Sciatic nerve (tissue), 2 donors: ENCODE data around the gene PIN1. TPM values are rescaled to one million over a fixed set of nuclear protein-coding genes. Genes with fewer than 3 reads are reported as not detected.
"Not testable (repeated sequence)": the region's sequence is repeated elsewhere in the genome, so short reads cannot be mapped to it uniquely, and the experiment has no call there.

Experiments
- ATAC-seq: fragments of 200-7000 bp; cut with Tn5 transposase; one replicate; pipeline ENCODE4 v1.9.1; 2020; ENCODE audit warnings: mild to moderate bottlenecking, moderate library complexity
- DNase-seq: peaks from one replicate; pipeline ENCODE4 v3.0.0-alpha.2; 2020; ENCODE audit warnings: low spot score
- intact Hi-C: fragments of 100-400 bp; cut with DNase I; formaldehyde crosslinking; loops from one replicate; pipeline ENCODE4 v1.14.2; 2022
- total RNA-seq: library from RNA; stranded (reverse); fragmentation: NEBNext Ultra II Directional; extraction: Animal tissue kit (Norgen Biotek cat#: 25700); gene quantifications from one replicate; pipeline ENCODE4 v1.2.1, GENCODE V29; 2021
- donor health status: DM: no; HTN: no; CAD: no.
- donor health status: DM: no; HTN: no; CAD: no.

The PIN1 gene
- total RNA-seq: 54.6 TPM

GRCh38 chr19:9834726-9835506 is at the start of gene PIN1:
Gene PIN1 (plus strand): TSS chr19:9835318. CDS start chr19:9835345, 27 bp downstream.
- intact Hi-C loops: no loop called here
- ATAC-seq: peak; percentile 100
- DNase-seq: peak; percentile 99

GRCh38 chr19:9785367-9786331 is 49.5 kb upstream of the PIN1 start:
- peak; percentile 96 for ATAC-seq
- peak; percentile 99 for DNase-seq
- intact Hi-C loops: no loop called here

GRCh38 chr19:9786342-9786741 is 48.8 kb upstream of the PIN1 start:
- intact Hi-C loops: no loop called here
- ATAC-seq: no peak
- no peak for DNase-seq

- intact Hi-C loops: no loop called here
- no peak for ATAC-seq
Measured at GRCh38 chr19:9786819-9787218, 48.3 kb upstream of the PIN1 start.

GRCh38 chr19:9788604-9789003 is 46.5 kb upstream of the PIN1 start:
- DNase-seq, intact Hi-C loops, ATAC-seq: not testable (repeated sequence)

More at GRCh38 chr19:9786819-9787218, 48.3 kb upstream of the PIN1 start:
- no peak for DNase-seq

- DNase-seq (no peak), ATAC-seq (no peak)
- intact Hi-C loops: no loop called here
Measured at GRCh38 chr19:9789066-9789465, 46.1 kb upstream of the PIN1 start.

- ATAC-seq, DNase-seq, intact Hi-C loops: not testable (repeated sequence)
Measured at GRCh38 chr19:9789579-9789978, 45.5 kb upstream of the PIN1 start.

GRCh38 chr19:9791073-9791367 is 44.1 kb upstream of the PIN1 start:
- ATAC-seq, DNase-seq: not testable (repeated sequence)
- intact Hi-C loops: loop anchor here (10.0 kb wide), 1 partner anchor 166 kb away; the partner anchor contains the start of gene ZNF561

GRCh38 chr19:9791552-9792205 is 43.4 kb upstream of the PIN1 start:
- intact Hi-C loops: loop anchor here (10.0 kb wide), 1 partner anchor 167 kb away; the partner anchor contains the start of gene ZNF561
- DNase-seq: peak; percentile 98
- peak; percentile 88 for ATAC-seq

GRCh38 chr19:9792206-9793070 is 42.7 kb upstream of the PIN1 start:
- ATAC-seq: peak; percentile 88
- intact Hi-C loops: loop anchor here (10.0 kb wide), 1 partner anchor 168 kb away; the partner anchor contains the start of gene ZNF561

GRCh38 chr19:9793071-9793591 is 42.0 kb upstream of the PIN1 start:
- intact Hi-C loops: loop anchor here (10.0 kb wide), 1 partner anchor 168 kb away; the partner anchor contains the start of gene ZNF561
- ATAC-seq: peak; percentile 29
- peak; percentile 84 for DNase-seq

More at GRCh38 chr19:9792206-9793070, 42.7 kb upstream of the PIN1 start:
- peak; percentile 97 for DNase-seq

GRCh38 chr19:9796113-9796773 is 38.9 kb upstream of the PIN1 start:
- ATAC-seq: peak; percentile 25
- intact Hi-C loops: loop anchor here (10.0 kb wide), 1 partner anchor 171 kb away; the partner anchor contains the start of gene ZNF561
- DNase-seq: peak; percentile 87

- intact Hi-C loops: loop anchor here (10.0 kb wide), 1 partner anchor 173 kb away; the partner anchor contains the start of gene ZNF561
- DNase-seq (no peak), ATAC-seq (no peak)
Measured at GRCh38 chr19:9797871-9798270, 37.2 kb upstream of the PIN1 start.

- no peak for DNase-seq
- intact Hi-C loops: loop anchor here (10.0 kb wide), 1 partner anchor 174 kb away; the partner anchor contains the start of gene ZNF561
- no peak for ATAC-seq
Measured at GRCh38 chr19:9799162-9799561, 36.0 kb upstream of the PIN1 start.

- ATAC-seq: no peak
- DNase-seq: no peak
- intact Hi-C loops: no loop called here
Measured at GRCh38 chr19:9801976-9802375, 33.1 kb upstream of the PIN1 start.

GRCh38 chr19:9806803-9807202 is 28.3 kb upstream of the PIN1 start:
- DNase-seq: no peak
- ATAC-seq: no peak
- intact Hi-C loops: no loop called here
